ENCODE data around the gene PSG7.
"Not testable (repeated sequence)": the region's sequence is repeated elsewhere in the genome, so short reads cannot be mapped to it uniquely, and the experiment has no call there.

GRCh38 chr19:42911731-42912130, 25.3 kb downstream of the PSG7 start:
- TF ChIP-seq CREB1 (IDR thresholded peaks at IDR 0.05); CREB1 (CRISPR knock-in tag; IDR thresholded peaks at IDR 0.05); ZNF281 (CRISPR knock-in tag; IDR thresholded peaks at IDR 0.05; ENCODE audit: borderline replicate concordance); POLR2AphosphoS2 (IDR thresholded peaks at IDR 0.05; ENCODE audit: low read depth, low read length); ZFYVE20 (CRISPR knock-in tag; IDR thresholded peaks at IDR 0.05; ENCODE audit: borderline replicate concordance, low read depth); CTCF (CRISPR knock-in tag; IDR thresholded peaks at IDR 0.05); ELF1 (CRISPR knock-in tag; IDR thresholded peaks at IDR 0.05); POLR2AphosphoS5 (IDR thresholded peaks at IDR 0.05; ENCODE audit: low read depth, low read length); PHF5A (CRISPR knock-in tag; IDR thresholded peaks at IDR 0.05; ENCODE audit: low read depth, unreplicated experiment): not testable (repeated sequence)

All from HepG2 (cell line).